IPS DF 6.9 (cell line): ENCODE data around the gene PDLIM7.
"Not testable (repeated sequence)": the region's sequence is repeated elsewhere in the genome, so short reads cannot be mapped to it uniquely, and the experiment has no call there.

Experiments
- DNase-seq: peaks from one replicate; pipeline ENCODE4 v3.0.0-alpha.2; 2013; ENCODE audit warnings: low read depth, low spot score
- H3K27ac ChIP-seq: one replicate; pipeline ENCODE4 v1.5.1; 2013; ENCODE audit warnings: low read length, control low read depth
- H3K27me3 ChIP-seq: 2 replicates; pipeline ENCODE4 v1.6.1; 2013; ENCODE audit warnings: mild to moderate bottlenecking, low read length; ENCODE audit not compliant: control insufficient read depth, insufficient read depth
- H3K36me3 ChIP-seq: 2 replicates; pipeline ENCODE4 v1.6.1; 2013; ENCODE audit warnings: low read length; ENCODE audit not compliant: control insufficient read depth, insufficient read depth
- H3K4me1 ChIP-seq: 2 replicates; pipeline ENCODE4 v1.6.1; 2013; ENCODE audit warnings: low read length; ENCODE audit not compliant: control insufficient read depth, insufficient read depth
- H3K4me3 ChIP-seq: 2 replicates; pipeline ENCODE4 v1.5.1; 2013; ENCODE audit warnings: mild to moderate bottlenecking, low read length
- H3K9me3 ChIP-seq: 2 replicates; pipeline ENCODE4 v1.6.1; 2013; ENCODE audit warnings: low read length, inconsistent platforms; ENCODE audit not compliant: control insufficient read depth, insufficient read depth
- WGBS: extraction: QIAGEN DNeasy Blood & Tissue Kit; methylation state at CpG from one replicate; pipeline ENCODE4 v1.1.7; 2013; ENCODE audit warnings: mixed read lengths, missing lambda C conversion rate; ENCODE audit not compliant: insufficient read length, insufficient coverage; 5-methylcytosine and 5-hydroxymethylcytosine counted together

Gene PDLIM7

GRCh38 chr5:177535125-177535524, 37.7 kb upstream of the PDLIM7 start:
- H3K27ac ChIP-seq, result no peak overlapping the region
- H3K27me3 ChIP-seq, result no peaks in the 10 kb centered on the region
- WGBS, result no CpG with 5 or more reads among the region's 7 CpGs
- no peak overlapping the region for H3K4me3 ChIP-seq
- no peaks in the 10 kb centered on the region for H3K9me3 ChIP-seq
- peaks cover 25% of the 10 kb centered on the region for H3K36me3 ChIP-seq
- no peaks in the 10 kb centered on the region for H3K4me1 ChIP-seq
- DNase-seq, result no peak

GRCh38 chr5:177534433-177534832, 37.0 kb upstream of the PDLIM7 start:
- H3K36me3 ChIP-seq, result peaks cover 32% of the 10 kb centered on the region
- no CpG with 5 or more reads among the region's 7 CpGs for WGBS

DNA sequence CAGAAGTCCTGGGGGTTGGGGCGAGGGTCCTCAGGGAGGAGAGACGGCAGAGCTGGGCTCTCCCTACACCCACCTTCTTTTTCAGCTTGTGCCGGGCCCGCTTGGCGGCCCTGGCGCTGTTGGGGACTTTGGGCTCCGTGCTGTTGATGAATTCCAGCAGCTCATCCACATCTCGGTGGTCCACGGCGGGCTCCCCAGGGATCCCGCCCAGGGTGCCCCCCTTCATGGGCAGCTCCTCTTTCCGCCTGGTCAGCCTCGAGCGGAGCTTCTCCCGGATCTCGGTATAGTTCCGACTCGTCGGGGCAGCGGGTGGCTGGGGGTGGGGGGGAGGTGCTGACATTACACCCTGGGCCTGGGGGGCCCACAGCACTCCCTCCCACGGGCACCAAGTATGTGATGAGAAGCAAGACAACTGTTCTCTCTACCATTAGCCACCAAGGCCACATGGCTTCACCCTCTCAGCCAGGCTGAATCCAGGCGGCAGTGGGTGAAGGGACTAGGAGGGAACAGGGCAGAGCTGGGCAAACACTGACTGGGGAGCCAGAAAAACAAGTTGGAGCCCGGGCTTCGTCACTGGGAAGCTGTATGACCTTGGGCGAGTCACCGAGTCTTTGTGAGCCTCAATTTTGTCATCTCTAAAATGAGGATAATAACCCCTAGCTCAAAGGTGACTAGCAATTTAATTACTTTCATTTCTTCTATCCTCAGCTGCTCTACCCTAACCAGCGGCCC, 34.0 kb upstream of the PDLIM7 start:
- Histone ChIP-seq H3K4me1 (no peaks in the 10 kb centered on the region), H3K27me3 (no peaks in the 10 kb centered on the region), H3K27ac (no peak overlapping the region), H3K4me3 (no peak overlapping the region), H3K36me3 (peaks cover 36% of the 10 kb centered on the region), H3K9me3 (no peaks in the 10 kb centered on the region)
- WGBS, result no CpG with 5 or more reads among the region's 27 CpGs
- no peak for DNase-seq

More at GRCh38 chr5:177534433-177534832, 37.0 kb upstream of the PDLIM7 start:
- DNase-seq, H3K4me3 ChIP-seq, H3K27ac ChIP-seq, H3K27me3 ChIP-seq, H3K4me1 ChIP-seq, H3K9me3 ChIP-seq: not testable (repeated sequence)

DNA sequence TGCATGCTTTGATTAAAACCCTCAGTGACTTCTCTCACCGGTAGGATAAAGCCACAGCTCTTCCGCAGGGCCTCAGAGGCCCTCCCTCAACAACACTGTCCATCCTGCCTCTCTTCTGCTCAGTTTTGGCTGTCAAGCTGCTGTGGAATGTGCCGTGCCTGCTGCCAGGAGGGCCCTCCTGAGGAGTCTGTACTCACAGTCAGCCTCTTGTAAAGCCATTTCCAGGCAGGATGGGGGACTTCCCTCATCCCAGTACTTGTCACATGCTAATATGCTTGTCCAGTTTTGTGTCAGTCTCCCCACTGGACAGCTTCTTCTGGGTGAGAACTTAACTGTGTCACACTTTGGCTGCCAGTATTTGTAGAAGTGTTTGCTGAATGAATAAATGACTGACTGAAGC, 33.2 kb upstream of the PDLIM7 start:
- Histone ChIP-seq H3K36me3 (peaks cover 33% of the 10 kb centered on the region), H3K27ac (no peak overlapping the region), H3K9me3 (no peaks in the 10 kb centered on the region), H3K4me3 (no peak overlapping the region), H3K4me1 (no peaks in the 10 kb centered on the region), H3K27me3 (no peaks in the 10 kb centered on the region)
- DNase-seq, result no peak
- WGBS, result no CpG with 5 or more reads among the region's 3 CpGs

DNA sequence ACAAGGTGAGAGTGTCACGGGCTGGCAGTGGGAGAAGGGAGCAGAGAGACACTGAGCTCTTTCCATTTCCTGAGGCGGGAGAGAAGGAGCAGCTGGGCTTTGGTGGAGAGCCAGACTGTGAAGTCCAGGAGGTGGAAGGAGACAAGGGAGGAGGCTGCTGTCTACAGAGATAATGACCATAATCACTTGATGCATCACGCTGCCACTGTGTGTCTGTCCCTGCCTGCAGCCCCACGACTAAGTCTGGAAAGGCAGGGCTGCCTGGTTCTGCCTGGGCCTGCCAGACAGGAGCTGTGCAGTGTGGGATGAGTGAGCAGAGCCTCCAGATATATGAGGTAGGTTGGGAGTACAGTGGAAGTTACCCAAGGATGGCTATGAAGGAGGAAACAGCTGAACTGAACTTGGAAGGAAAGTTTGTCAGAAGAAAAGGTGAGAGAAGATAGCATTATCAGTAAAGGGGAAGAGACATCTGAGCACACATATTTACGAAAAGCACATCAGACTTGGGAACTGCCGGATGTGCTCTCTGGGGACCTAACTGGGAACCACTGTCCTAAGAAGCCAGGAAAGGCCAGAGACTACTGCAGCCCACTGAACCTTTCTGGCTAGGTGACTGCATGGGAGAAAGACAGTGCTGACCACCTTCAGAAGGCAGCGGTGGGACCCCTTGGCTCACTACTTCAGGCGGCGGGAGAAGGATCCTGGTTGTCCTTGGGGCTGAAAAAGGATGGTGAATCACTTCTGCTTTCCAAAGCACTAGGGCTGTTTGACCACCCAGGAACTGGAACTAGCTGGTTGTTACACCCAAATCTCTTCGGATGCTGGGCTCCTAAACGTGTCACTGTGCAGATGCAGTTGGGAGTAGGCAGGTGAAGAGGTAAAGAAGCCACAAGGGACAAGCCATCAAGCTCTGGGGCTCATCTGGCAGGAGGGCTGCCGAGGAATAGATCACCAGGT, 32.1 kb upstream of the PDLIM7 start:
- Histone ChIP-seq H3K27ac (no peak overlapping the region), H3K36me3 (peaks cover 40% of the 10 kb centered on the region)
- WGBS, result no CpG with 5 or more reads among the region's 12 CpGs

DNA sequence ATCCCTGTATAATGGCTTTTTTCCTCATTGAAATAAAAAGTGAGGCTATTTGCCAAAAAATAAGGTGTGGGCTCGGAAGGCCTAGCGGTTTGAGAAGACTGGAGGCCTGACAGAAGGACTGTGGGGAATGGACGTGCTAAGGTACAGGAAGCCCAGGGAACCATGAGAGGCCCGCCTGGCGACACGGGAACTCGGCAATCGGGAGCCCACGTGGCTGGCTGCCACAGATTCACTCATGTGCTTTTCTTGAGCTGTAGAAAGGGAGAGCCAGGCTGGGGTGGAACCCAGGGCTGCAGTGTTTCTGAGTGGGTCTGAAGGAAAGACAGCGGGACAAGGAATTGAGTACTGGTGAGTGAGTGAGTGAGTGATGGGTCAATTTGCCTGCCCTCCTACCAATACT, 31.2 kb upstream of the PDLIM7 start:
- Histone ChIP-seq H3K4me3 (no peak overlapping the region), H3K27ac (no peak overlapping the region), H3K9me3 (no peaks in the 10 kb centered on the region), H3K27me3 (no peaks in the 10 kb centered on the region), H3K36me3 (peaks cover 49% of the 10 kb centered on the region), H3K4me1 (no peaks in the 10 kb centered on the region)
- no CpG with 5 or more reads among the region's 10 CpGs for WGBS
- DNase-seq, result no peak

More for the DNA sequence above, 32.1 kb upstream of the PDLIM7 start:
- Histone ChIP-seq H3K27me3 (no peaks in the 10 kb centered on the region), H3K4me3 (no peak overlapping the region), H3K9me3 (no peaks in the 10 kb centered on the region), H3K4me1 (no peaks in the 10 kb centered on the region)
- no peak for DNase-seq

GRCh38 chr5:177527595-177527994, 30.2 kb upstream of the PDLIM7 start:
- no peak overlapping the region for H3K4me3 ChIP-seq
- H3K27me3 ChIP-seq, result no peaks in the 10 kb centered on the region
- no peaks in the 10 kb centered on the region for H3K9me3 ChIP-seq
- no peaks in the 10 kb centered on the region for H3K4me1 ChIP-seq
- DNase-seq, result no peak
- WGBS, result no CpG with 5 or more reads among the region's 8 CpGs
- H3K36me3 ChIP-seq, result peaks cover 51% of the 10 kb centered on the region
- no peak overlapping the region for H3K27ac ChIP-seq

GRCh38 chr5:177526791-177527190, 29.4 kb upstream of the PDLIM7 start:
- WGBS, result no CpG with 5 or more reads among the region's 6 CpGs
- no peaks in the 10 kb centered on the region for H3K4me1 ChIP-seq
- no peak overlapping the region for H3K27ac ChIP-seq
- H3K36me3 ChIP-seq, result peaks cover 48% of the 10 kb centered on the region
- DNase-seq, result no peak
- no peaks in the 10 kb centered on the region for H3K27me3 ChIP-seq
- no peak overlapping the region for H3K4me3 ChIP-seq
- H3K9me3 ChIP-seq, result no peaks in the 10 kb centered on the region

DNA sequence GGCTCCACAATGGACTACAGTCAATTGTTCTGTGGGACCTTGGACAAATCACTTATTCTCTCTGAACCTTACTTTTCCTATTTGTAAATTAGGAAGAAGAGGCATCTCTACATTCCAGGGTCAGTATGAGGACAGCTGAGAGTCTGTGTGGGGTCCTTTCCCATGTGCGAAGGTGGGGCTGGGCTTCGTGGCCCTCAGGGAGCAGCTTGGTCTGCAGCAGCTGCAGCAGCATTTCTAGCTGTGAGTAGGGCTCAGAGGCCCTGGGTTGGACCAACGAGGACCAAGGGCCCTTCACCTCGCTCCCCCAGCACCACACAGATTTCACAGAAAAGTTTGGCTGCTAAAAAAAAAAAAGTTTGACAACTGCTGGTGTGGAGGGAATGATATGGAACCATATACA, 28.8 kb upstream of the PDLIM7 start:
- Histone ChIP-seq H3K4me3 (no peak overlapping the region), H3K27me3 (no peaks in the 10 kb centered on the region), H3K27ac (no peak overlapping the region), H3K9me3 (no peaks in the 10 kb centered on the region), H3K36me3 (peaks cover 51% of the 10 kb centered on the region), H3K4me1 (no peaks in the 10 kb centered on the region)
- WGBS, result no CpG with 5 or more reads among the region's 4 CpGs
- DNase-seq, result no peak

- Histone ChIP-seq H3K36me3 (peaks cover 48% of the 10 kb centered on the region), H3K27me3 (no peaks in the 10 kb centered on the region), H3K4me1 (no peaks in the 10 kb centered on the region), H3K27ac (no peak overlapping the region), H3K9me3 (no peaks in the 10 kb centered on the region), H3K4me3 (no peak overlapping the region)
- WGBS, result no CpG with 5 or more reads among the region's 10 CpGs
- DNase-seq, result no peak
Observed at GRCh38 chr5:177524941-177525655, 27.7 kb upstream of the PDLIM7 start.
